H9 (cell line): Measurements from ENCODE around the gene FSTL4. TPM values are rescaled to one million over a fixed set of nuclear protein-coding genes. Genes with fewer than 3 reads are reported as not detected.

ENCODE experiments used
- DNase-seq: peaks from one replicate; pipeline ENCODE4 v3.0.0-alpha.2; 2017
- H2AFZ ChIP-seq: one replicate; pipeline ENCODE4 v1.6.1; 2013; ENCODE audit warnings: mild to moderate bottlenecking, low read length, control low read depth, moderate library complexity
- H2AK5ac ChIP-seq: 2 replicates; pipeline ENCODE4 v1.6.1; 2013; ENCODE audit warnings: low read length, control low read depth, mixed read lengths; ENCODE audit not compliant: insufficient read length
- H2BK120ac ChIP-seq: one replicate; pipeline ENCODE4 v1.6.1; 2013; ENCODE audit warnings: low read depth, mild to moderate bottlenecking, low read length, control low read depth, inconsistent platforms; ENCODE audit not compliant: poor library complexity, severe bottlenecking
- H2BK12ac ChIP-seq: 2 replicates; pipeline ENCODE4 v1.6.1; 2013; ENCODE audit warnings: low read length, control low read depth, mixed read lengths, low read depth; ENCODE audit not compliant: insufficient read length
- H2BK15ac ChIP-seq: 2 replicates; pipeline ENCODE4 v1.6.1; 2013; ENCODE audit warnings: low read depth, low read length, control low read depth
- H2BK20ac ChIP-seq: one replicate; pipeline ENCODE4 v1.6.1; 2013; ENCODE audit warnings: low read depth, mild to moderate bottlenecking, low read length, control low read depth, inconsistent platforms; ENCODE audit not compliant: poor library complexity, severe bottlenecking
- H2BK5ac ChIP-seq: 2 replicates; pipeline ENCODE4 v1.6.1; 2013; ENCODE audit warnings: low read length, control low read depth, mixed read lengths; ENCODE audit not compliant: insufficient read length
- H3K14ac ChIP-seq: 2 replicates; pipeline ENCODE4 v1.6.1; 2013; ENCODE audit warnings: low read length, control low read depth; ENCODE audit not compliant: insufficient read depth
- H3K18ac ChIP-seq: 2 replicates; pipeline ENCODE4 v1.6.1; 2013; ENCODE audit warnings: low read depth, mild to moderate bottlenecking, mixed read lengths, low read length, control low read depth; ENCODE audit not compliant: insufficient read length
- H3K23ac ChIP-seq: 2 replicates; pipeline ENCODE4 v1.6.1; 2013; ENCODE audit warnings: low read length, control low read depth, mixed read lengths, low read depth; ENCODE audit not compliant: insufficient read length
- H3K23me2 ChIP-seq: 2 replicates; pipeline ENCODE4 v1.6.1; 2013; ENCODE audit warnings: low read depth, mild to moderate bottlenecking, mixed read lengths, low read length, control low read depth; ENCODE audit not compliant: insufficient read length, poor library complexity, severe bottlenecking
- H3K27ac ChIP-seq: 2 replicates; pipeline ENCODE4 v1.5.1; 2013; ENCODE audit warnings: low read length, control low read depth, mixed read lengths, low read depth; ENCODE audit not compliant: insufficient read length
- H3K27me3 ChIP-seq: 2 replicates; pipeline ENCODE4 v1.6.1; 2013; ENCODE audit warnings: low read length, control low read depth, inconsistent platforms; ENCODE audit not compliant: insufficient read depth
- H3K4ac ChIP-seq: 2 replicates; pipeline ENCODE4 v1.6.1; 2013; ENCODE audit warnings: low read depth, mild to moderate bottlenecking, control low read depth, inconsistent platforms, low read length, moderate library complexity
- H3K4me1 ChIP-seq: 2 replicates; pipeline ENCODE4 v1.6.1; 2013; ENCODE audit warnings: low read length, control low read depth, inconsistent platforms; ENCODE audit not compliant: insufficient read depth
- H3K4me2 ChIP-seq: 2 replicates; pipeline ENCODE4 v1.6.1; 2013; ENCODE audit warnings: low read length, control low read depth, mixed read lengths; ENCODE audit not compliant: insufficient read length, insufficient read depth
- H3K56ac ChIP-seq: 2 replicates; pipeline ENCODE4 v1.6.1; 2013; ENCODE audit warnings: low read depth, mild to moderate bottlenecking, mixed read lengths, low read length, control low read depth; ENCODE audit not compliant: insufficient read length
- H3K79me1 ChIP-seq: 2 replicates; pipeline ENCODE4 v1.6.1; 2013; ENCODE audit warnings: low read depth, mild to moderate bottlenecking, moderate library complexity, low read length, control low read depth, inconsistent platforms; ENCODE audit not compliant: insufficient read depth, poor library complexity, severe bottlenecking
- H3K79me2 ChIP-seq: 2 replicates; pipeline ENCODE4 v1.6.1; 2013; ENCODE audit warnings: low read length, control low read depth, inconsistent platforms; ENCODE audit not compliant: insufficient read depth
- H3K9ac ChIP-seq: 2 replicates; pipeline ENCODE4 v1.6.1; 2013; ENCODE audit warnings: low read length, control low read depth, mixed read lengths; ENCODE audit not compliant: insufficient read length; ENCODE audit errors: extremely low read depth
- H3K9me3 ChIP-seq: one replicate; pipeline ENCODE4 v1.6.1; 2013; ENCODE audit warnings: low read depth, low read length, inconsistent platforms; ENCODE audit not compliant: control insufficient read depth
- H3T11ph ChIP-seq: one replicate; pipeline ENCODE4 v1.6.1; 2013; ENCODE audit warnings: mild to moderate bottlenecking, low read length, control low read depth, inconsistent platforms
- H4K20me1 ChIP-seq: one replicate; pipeline ENCODE4 v1.6.1; 2013; ENCODE audit not compliant: control insufficient read depth, insufficient read length, insufficient read depth
- H4K5ac ChIP-seq: 2 replicates; pipeline ENCODE4 v1.6.1; 2013; ENCODE audit warnings: low read depth, mild to moderate bottlenecking, mixed read lengths, low read length, control low read depth; ENCODE audit not compliant: insufficient read length
- H4K8ac ChIP-seq: replicated peaks from 2 replicates; pipeline ENCODE4 v1.6.1; 2013; ENCODE audit warnings: low read length, control low read depth, mixed read lengths, low read depth; ENCODE audit not compliant: insufficient read length
- H4K91ac ChIP-seq: 2 replicates; pipeline ENCODE4 v1.6.1; 2013; ENCODE audit warnings: low read depth, mild to moderate bottlenecking, moderate library complexity, mixed read lengths, low read length, control low read depth; ENCODE audit not compliant: insufficient read length
- H3K27ac Mint-ChIP-seq, 3 experiments: 2 replicates in 2 of 3; 3 replicates in 1 of 3; pipeline ENCODE4 v1.8.0; 2020 to 2021; ENCODE audit warnings: mixed read lengths in 3 of 3, mild to moderate bottlenecking in 1 of 3, moderate library complexity in 1 of 3
- H3K27me3 Mint-ChIP-seq: 2 replicates; pipeline ENCODE4 v1.8.0; 2021; ENCODE audit warnings: low read depth, mild to moderate bottlenecking, moderate library complexity, mixed read lengths
- H3K36me3 Mint-ChIP-seq, 3 experiments: 2 replicates in 2 of 3; 3 replicates in 1 of 3; pipeline ENCODE4 v1.8.0; 2020 to 2021; ENCODE audit warnings: low read depth in 3 of 3, mixed read lengths in 3 of 3; ENCODE audit not compliant: insufficient read depth in 1 of 3
- H3K4me1 Mint-ChIP-seq, 2 experiments: 2 replicates each; pipeline ENCODE4 v1.8.0; 2020; ENCODE audit warnings: mixed read lengths in 2 of 2
- H3K4me3 Mint-ChIP-seq, 2 experiments: 2 replicates in 1 of 2; 3 replicates in 1 of 2; pipeline ENCODE4 v1.8.0; 2020 to 2021; ENCODE audit warnings: mild to moderate bottlenecking in 2 of 2, mixed read lengths in 2 of 2, moderate library complexity in 1 of 2
- H3K9me3 Mint-ChIP-seq, 2 experiments: 2 replicates in 1 of 2; 3 replicates in 1 of 2; pipeline ENCODE4 v1.8.0; 2020; ENCODE audit warnings: mild to moderate bottlenecking in 2 of 2, mixed read lengths in 2 of 2, moderate library complexity in 1 of 2
- WGBS: extraction: QIAGEN DNeasy Blood & Tissue Kit; methylation state at CpG from one replicate; pipeline ENCODE4 v1.1.7; 2013; ENCODE audit warnings: missing lambda C conversion rate, low lambda C conversion rate, mixed read lengths; ENCODE audit not compliant: insufficient read length; ENCODE audit errors: extremely low coverage; 5-methylcytosine and 5-hydroxymethylcytosine counted together
- total RNA-seq: library from RNA; stranded (reverse); gene quantifications from 2 replicates; pipeline ENCODE4 v1.2.1, GENCODE V29; 2021
- TF ChIP-seq, protein P1 (sequence below): fragments of 200-600 bp; sonication (generic); conservative IDR thresholded peaks from 3 replicates; pipeline ENCODE4 v1.8.0; 2021; ENCODE audit warnings: antibody characterized with exemption, mild to moderate bottlenecking

The FSTL4 gene
- total RNA-seq, 1 experiment from 2014 or later = 5.7 TPM

DNA sequence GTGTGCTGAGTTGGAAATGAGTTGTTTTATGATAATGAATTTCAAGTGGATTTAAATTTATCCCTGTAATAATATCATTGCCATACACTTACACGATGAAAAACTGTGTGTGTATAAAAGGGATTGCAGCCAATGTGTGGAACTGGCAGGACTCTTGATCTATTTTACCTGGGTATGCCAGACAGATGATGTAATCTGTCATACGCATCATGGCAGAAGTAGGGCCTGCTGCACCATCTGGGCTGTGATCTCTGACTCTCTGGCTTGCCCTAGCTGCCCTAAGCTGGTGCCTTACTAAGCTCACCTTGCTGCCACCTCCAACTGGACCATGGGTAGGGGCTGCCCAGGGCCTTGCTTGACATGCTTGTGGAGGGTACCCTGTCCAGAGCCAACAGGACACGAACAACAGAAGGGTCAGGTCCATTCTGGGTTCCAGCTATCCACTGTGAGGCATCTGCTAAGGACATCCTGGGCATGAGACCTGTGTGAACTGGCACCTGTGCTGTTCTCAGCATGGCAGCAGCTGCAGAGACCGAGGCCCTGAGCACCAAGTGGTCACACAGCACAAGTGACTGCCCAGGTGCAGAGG, 184.2 kb downstream of the FSTL4 start:
- no peak overlapping the region; a peak in 1 of 5 replicates for H3K4me3 Mint-ChIP-seq
- Histone ChIP-seq H4K91ac (no peak overlapping the region), H3T11ph (no peak overlapping the region), H3K27me3 (no peaks in the 10 kb centered on the region; the same call in 1 of the 2 replicates), H3K4me1 (peaks cover 25% of the 10 kb centered on the region), H2BK20ac (no peak overlapping the region), H2BK120ac (no peak overlapping the region), H4K8ac (no peak overlapping the region), H3K14ac (no peak overlapping the region), H3K23me2 (no peaks in the 10 kb centered on the region), H3K27ac (no peak overlapping the region), H2BK5ac (no peak overlapping the region), H3K23ac (no peak overlapping the region), H2BK15ac (no peak overlapping the region), H2BK12ac (no peak overlapping the region), H4K20me1 (peaks cover 2% of the 10 kb centered on the region), H2AFZ (no peak overlapping the region), H3K56ac (no peak overlapping the region), H3K9ac (no peak overlapping the region), H2AK5ac (no peak overlapping the region), H3K9me3 (no peaks in the 10 kb centered on the region), H3K18ac (no peak overlapping the region), H3K79me1 (no peaks in the 10 kb centered on the region), H3K4me2 (no peak overlapping the region), H4K5ac (no peak overlapping the region), H3K79me2 (no peaks in the 10 kb centered on the region), H3K4ac (no peak overlapping the region)
- peaks cover 2 to 3% of the 10 kb centered on the region in 2 experiments; a peak in 3 of 5 replicates for H3K9me3 Mint-ChIP-seq
- TF ChIP-seq, protein P1, sequence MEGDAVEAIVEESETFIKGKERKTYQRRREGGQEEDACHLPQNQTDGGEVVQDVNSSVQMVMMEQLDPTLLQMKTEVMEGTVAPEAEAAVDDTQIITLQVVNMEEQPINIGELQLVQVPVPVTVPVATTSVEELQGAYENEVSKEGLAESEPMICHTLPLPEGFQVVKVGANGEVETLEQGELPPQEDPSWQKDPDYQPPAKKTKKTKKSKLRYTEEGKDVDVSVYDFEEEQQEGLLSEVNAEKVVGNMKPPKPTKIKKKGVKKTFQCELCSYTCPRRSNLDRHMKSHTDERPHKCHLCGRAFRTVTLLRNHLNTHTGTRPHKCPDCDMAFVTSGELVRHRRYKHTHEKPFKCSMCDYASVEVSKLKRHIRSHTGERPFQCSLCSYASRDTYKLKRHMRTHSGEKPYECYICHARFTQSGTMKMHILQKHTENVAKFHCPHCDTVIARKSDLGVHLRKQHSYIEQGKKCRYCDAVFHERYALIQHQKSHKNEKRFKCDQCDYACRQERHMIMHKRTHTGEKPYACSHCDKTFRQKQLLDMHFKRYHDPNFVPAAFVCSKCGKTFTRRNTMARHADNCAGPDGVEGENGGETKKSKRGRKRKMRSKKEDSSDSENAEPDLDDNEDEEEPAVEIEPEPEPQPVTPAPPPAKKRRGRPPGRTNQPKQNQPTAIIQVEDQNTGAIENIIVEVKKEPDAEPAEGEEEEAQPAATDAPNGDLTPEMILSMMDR = no peak
- DNase-seq = no peak
- no CpG with 5 or more reads among the region's 4 CpGs for WGBS
- peaks cover 31% of the 10 kb centered on the region for H3K27me3 Mint-ChIP-seq
- no peak overlapping the region for H3K27ac Mint-ChIP-seq
- peaks cover 46 to 47% of the 10 kb centered on the region in 2 experiments for H3K4me1 Mint-ChIP-seq
- peaks cover 0 to 2% (median 0%) of the 10 kb centered on the region in 3 experiments; a peak in 1 of 7 replicates for H3K36me3 Mint-ChIP-seq
